HFFc6 (cell line): ENCODE measurements around the gene SCLY. TPM values are rescaled to one million over a fixed set of nuclear protein-coding genes. Genes with fewer than 3 reads are reported as not detected.
"Not testable (repeated sequence)": the region's sequence is repeated elsewhere in the genome, so short reads cannot be mapped to it uniquely, and the experiment has no call there.

ENCODE experiments used
- DNase-seq: peaks from one replicate; pipeline ENCODE4 v3.0.0-alpha.2; 2018
- H3K27ac Mint-ChIP-seq: 2 replicates; pipeline ENCODE4 v1.8.0; 2020; ENCODE audit warnings: mild to moderate bottlenecking, mixed read lengths
- H3K27me3 Mint-ChIP-seq: 2 replicates; pipeline ENCODE4 v1.8.0; 2021; ENCODE audit warnings: mild to moderate bottlenecking, moderate library complexity, mixed read lengths; ENCODE audit not compliant: insufficient read depth
- H3K36me3 Mint-ChIP-seq: 2 replicates; pipeline ENCODE4 v1.8.0; 2021; ENCODE audit warnings: low read depth, mixed read lengths
- H3K4me1 Mint-ChIP-seq: 2 replicates; pipeline ENCODE4 v1.8.0; 2020; ENCODE audit warnings: low read depth, mixed read lengths
- H3K4me3 Mint-ChIP-seq: 2 replicates; pipeline ENCODE4 v1.8.0; 2020; ENCODE audit warnings: mild to moderate bottlenecking, moderate library complexity, mixed read lengths
- H3K9me3 Mint-ChIP-seq: 2 replicates; pipeline ENCODE4 v1.8.0; 2020; ENCODE audit warnings: mild to moderate bottlenecking, mixed read lengths
- total RNA-seq, 6 experiments: library from RNA; stranded (reverse); fragmentation: NEBNext Ultra II Directional; extraction: Animal tissue kit (Norgen Biotek cat#: 25700); gene quantifications; 2 replicates in 1 of 6; 3 replicates in 5 of 6; pipeline ENCODE4 v1.2.3, GENCODE V29; 2021
- TF ChIP-seq, protein P1 (sequence below): fragments of 200-600 bp; sonication (generic); IDR thresholded peaks from 2 replicates; pipeline ENCODE4 v1.5.0; 2021; ENCODE audit warnings: antibody characterized with exemption, mild to moderate bottlenecking

Gene SCLY
- total RNA-seq, 6 experiments from 2014 or later, result 11.3 to 16.4 (median 12.3) TPM

DNA sequence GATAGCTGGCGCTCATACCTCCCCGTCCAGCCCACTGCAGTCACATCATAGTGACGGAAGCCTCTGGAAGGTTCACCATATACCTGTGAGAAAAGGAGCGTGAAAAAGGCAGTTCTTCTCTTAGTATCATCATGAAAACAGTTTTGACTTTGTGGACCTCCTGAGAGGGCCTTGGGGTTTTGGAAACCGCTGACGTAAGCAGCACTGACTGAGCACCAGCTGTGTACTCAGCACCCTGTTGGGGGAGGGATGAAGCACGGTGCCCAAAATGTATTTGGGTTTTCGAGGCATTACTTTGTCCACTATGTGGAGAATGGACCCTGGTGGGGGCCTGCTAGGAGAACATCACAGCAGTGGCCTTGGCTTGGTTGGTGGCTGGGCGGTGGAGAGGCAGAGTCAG is 5.4 kb downstream of the SCLY start:
- TF ChIP-seq, protein P1, sequence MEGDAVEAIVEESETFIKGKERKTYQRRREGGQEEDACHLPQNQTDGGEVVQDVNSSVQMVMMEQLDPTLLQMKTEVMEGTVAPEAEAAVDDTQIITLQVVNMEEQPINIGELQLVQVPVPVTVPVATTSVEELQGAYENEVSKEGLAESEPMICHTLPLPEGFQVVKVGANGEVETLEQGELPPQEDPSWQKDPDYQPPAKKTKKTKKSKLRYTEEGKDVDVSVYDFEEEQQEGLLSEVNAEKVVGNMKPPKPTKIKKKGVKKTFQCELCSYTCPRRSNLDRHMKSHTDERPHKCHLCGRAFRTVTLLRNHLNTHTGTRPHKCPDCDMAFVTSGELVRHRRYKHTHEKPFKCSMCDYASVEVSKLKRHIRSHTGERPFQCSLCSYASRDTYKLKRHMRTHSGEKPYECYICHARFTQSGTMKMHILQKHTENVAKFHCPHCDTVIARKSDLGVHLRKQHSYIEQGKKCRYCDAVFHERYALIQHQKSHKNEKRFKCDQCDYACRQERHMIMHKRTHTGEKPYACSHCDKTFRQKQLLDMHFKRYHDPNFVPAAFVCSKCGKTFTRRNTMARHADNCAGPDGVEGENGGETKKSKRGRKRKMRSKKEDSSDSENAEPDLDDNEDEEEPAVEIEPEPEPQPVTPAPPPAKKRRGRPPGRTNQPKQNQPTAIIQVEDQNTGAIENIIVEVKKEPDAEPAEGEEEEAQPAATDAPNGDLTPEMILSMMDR, result no peak
- Mint-ChIP-seq H3K4me1 (peaks cover 10% of the 10 kb centered on the region), H3K36me3 (peaks cover 11% of the 10 kb centered on the region), H3K9me3 (no peaks in the 10 kb centered on the region), H3K4me3 (no peak overlapping the region), H3K27me3 (no peaks in the 10 kb centered on the region), H3K27ac (no peak overlapping the region)
- DNase-seq, result no peak

DNA sequence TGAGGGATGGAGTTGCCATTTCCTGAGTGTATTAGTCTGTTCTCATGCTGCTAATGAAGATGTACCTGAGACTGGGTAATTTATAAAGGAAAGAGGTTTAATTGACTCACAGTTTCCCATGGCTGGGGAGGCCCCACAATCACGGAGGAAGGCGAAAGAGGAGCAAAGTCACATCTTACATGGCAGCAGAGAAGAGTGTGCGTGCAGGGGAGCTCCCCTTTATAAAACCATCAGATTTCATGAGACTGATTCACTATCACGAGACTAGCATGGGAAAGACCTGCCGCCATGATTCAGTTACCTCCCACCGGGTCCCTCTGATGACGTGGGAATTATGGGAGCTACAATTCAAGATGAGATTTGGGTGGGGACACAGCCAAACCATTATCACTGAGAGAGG is 5.9 kb downstream of the SCLY start:
- H3K36me3 Mint-ChIP-seq, result peaks cover 15% of the 10 kb centered on the region
- H3K4me1 Mint-ChIP-seq, H3K9me3 Mint-ChIP-seq, H3K4me3 Mint-ChIP-seq, H3K27ac Mint-ChIP-seq, H3K27me3 Mint-ChIP-seq, DNase-seq: not testable (repeated sequence)

DNA sequence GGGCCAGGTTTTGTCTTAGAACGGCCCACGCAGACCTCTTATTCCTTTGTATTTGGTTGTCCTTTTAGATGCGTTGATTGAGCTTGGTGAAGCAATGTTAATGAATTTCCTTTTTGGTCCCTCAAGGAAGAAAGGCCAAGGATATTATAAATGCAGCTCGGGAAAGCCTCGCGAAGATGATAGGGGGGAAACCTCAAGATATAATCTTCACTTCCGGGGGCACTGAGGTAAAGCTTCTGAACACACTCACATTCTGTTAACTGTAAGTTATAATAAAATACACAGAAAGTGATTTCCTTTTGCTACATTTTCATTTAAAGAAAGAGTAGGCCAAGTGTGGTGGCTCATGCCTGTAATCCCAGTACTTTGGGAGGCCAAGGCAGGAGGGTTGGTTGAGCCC is 7.1 kb downstream of the SCLY start:
- H3K4me3 Mint-ChIP-seq, result no peak overlapping the region
- H3K27ac Mint-ChIP-seq, result no peak overlapping the region
- H3K4me1 Mint-ChIP-seq, result no peaks in the 10 kb centered on the region; the same call in 1 of the 2 replicates
- H3K9me3 Mint-ChIP-seq, result peaks cover 4% of the 10 kb centered on the region; the same call in 1 of the 2 replicates
- H3K36me3 Mint-ChIP-seq, result peaks cover 27% of the 10 kb centered on the region
- no peak for DNase-seq
- TF ChIP-seq, protein P1, result no peak
- no peaks in the 10 kb centered on the region for H3K27me3 Mint-ChIP-seq

DNA sequence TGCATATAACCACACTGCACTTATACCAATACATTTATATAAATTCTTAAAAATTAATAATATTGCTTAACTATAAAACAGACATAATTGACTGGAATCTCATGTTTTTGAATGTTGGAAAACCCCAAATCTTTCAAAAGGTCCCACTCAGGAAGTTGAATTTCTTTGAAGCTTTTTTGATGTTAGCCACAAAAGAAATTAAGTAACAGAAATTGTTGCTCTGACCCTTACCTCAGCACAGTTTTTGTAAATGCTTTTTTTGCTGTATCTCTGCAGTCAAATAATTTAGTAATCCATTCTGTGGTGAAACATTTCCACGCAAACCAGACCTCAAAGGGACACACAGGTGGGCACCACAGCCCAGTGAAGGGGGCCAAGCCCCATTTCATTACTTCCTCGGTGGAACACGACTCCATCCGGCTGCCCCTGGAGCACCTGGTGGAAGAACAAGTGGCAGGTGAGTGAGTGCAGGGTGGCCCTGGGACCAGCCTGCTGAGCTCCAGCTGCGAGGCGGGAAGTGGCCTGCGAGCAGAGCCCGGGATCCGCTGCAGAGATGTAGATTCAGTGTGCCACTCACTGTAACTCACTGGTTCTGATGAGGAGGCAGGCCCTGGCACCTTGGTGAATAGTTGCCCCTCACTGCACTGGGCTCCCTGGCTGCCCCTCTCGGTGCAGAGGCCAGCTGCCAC is 8.4 kb downstream of the SCLY start:
- Mint-ChIP-seq H3K9me3 (peaks cover 10% of the 10 kb centered on the region; the same call in 1 of the 2 replicates), H3K27me3 (no peaks in the 10 kb centered on the region), H3K4me1 (no peaks in the 10 kb centered on the region), H3K4me3 (no peak overlapping the region), H3K27ac (no peak overlapping the region), H3K36me3 (peaks cover 37% of the 10 kb centered on the region)
- TF ChIP-seq, protein P1, result no peak
- DNase-seq, result no peak

DNA sequence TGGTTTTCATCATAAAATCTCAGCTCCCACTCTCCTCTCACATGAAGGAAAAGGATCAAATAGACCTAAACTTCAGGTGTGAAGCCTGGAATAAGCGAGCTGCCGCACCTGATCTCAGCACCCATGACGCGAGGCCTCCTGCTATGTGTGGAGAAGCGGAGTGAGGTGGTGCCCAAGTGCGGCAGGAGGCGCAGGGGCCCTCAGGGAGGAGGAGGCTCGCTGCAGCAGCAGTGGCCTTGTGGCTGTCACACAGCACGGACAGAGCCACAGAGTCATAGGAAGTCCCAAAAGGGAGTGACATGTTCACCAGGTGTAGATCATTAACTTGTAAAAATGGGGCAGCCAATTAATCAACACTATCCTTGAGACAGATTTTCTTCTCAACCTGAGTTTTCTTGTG is 9.1 kb downstream of the SCLY start:
- TF ChIP-seq, protein P1, result no peak
- H3K27ac Mint-ChIP-seq, result no peak overlapping the region
- peaks cover 10% of the 10 kb centered on the region; the same call in 1 of the 2 replicates for H3K9me3 Mint-ChIP-seq
- DNase-seq, result no peak
- no peaks in the 10 kb centered on the region for H3K27me3 Mint-ChIP-seq
- H3K4me3 Mint-ChIP-seq, result no peak overlapping the region
- H3K36me3 Mint-ChIP-seq, result peaks cover 41% of the 10 kb centered on the region
- H3K4me1 Mint-ChIP-seq, result no peaks in the 10 kb centered on the region

DNA sequence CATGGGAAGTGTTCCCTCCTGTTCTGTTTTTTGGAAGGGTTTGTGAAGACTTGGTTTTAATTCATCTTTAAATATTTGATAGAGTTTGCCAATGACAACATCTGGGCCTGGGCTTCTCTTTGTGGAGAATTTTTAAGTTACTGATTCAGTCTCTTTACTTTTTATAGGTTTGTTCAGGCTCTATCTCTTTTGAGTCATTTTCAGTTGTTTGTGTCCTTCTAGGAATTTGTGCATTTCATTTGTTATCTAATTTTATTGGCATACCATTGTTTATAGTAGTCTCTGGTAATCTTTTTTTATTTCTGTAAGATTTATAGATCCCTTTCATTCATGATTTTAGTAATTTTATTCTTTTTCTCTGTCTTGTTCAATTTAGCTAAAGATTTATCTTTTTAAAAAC is 14.6 kb downstream of the SCLY start:
- Mint-ChIP-seq H3K4me3 (no peak overlapping the region), H3K36me3 (peaks cover 42% of the 10 kb centered on the region), H3K27ac (no peak overlapping the region), H3K4me1 (no peaks in the 10 kb centered on the region), H3K27me3 (no peaks in the 10 kb centered on the region), H3K9me3 (peaks cover 10% of the 10 kb centered on the region; the same call in 1 of the 2 replicates)
- TF ChIP-seq, protein P1, result no peak
- DNase-seq, result no peak
